HG03159 (cell line): Measurements from ENCODE around the gene ACKR2.

Source experiments
- ATAC-seq: cut with Tn5 transposase; IDR thresholded peaks from one replicate; pipeline ENCODE4 v1.9.1; 2021; ENCODE audit warnings: mild to moderate bottlenecking, moderate library complexity; ENCODE audit not compliant: unreplicated experiment

Gene ACKR2

DNA sequence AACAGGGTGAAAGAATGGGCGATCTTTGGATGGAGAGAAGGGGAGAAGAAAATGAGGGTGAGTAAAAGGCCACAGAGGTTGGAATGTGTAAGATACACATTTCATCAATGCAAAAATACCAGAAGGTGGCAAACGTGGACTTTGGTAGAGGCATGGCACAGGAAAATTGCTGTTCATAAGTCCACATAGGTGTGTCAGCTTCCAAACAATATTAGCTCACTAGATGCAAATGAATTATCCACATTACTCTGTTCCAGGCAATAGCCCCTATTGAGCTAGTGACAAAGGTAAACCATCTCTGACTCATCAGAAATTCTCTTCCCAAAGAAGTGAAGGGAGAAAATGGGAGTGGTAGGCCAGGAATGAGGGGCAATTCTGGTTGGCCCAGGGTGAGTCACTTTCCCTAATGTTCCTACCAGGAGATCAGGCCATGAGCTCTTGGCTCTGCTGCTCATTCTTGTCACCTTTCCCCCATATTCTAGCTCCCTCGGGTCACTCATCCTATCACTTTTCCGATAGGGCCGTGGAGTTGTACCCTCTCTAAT lies 19.9 kb downstream of the ACKR2 start:
- no peak for ATAC-seq

DNA sequence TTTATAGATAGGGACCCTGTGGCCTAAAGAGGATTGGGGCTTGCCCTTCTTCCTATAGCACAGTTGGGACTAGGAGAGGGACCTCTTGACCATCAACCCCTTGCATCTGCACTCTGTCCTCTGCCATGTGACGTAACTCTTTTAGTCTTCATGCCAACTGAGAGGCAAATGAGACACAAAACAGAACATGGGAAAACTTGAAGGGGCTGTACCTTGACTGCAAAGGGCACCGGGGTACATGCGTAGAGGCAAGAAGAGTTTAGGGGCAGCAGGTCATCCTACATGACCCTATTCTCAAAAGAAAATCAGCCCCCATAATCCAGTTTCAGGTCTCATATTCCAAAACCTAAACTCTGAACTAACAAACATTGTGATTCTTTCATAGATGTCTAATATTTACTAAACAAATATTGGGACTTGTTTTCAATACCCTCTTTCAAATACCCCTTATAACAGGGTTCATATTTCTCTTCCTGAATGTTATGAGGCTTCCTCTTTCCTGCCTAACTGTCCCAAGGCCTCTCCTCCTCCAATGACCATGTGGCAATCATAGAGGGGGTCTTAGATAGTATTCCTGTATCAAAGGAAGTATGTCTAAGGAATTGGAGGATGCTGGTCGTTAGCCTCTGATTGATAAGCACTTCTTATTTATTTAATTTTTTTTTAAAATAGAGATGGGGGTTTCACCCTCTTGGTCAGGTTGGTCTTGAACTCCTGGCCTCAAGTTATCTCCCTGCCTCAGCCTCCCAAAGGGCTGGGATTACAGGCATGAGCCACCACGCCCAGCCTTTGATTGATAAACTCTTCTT lies 20.6 kb downstream of the ACKR2 start:
- no peak for ATAC-seq

DNA sequence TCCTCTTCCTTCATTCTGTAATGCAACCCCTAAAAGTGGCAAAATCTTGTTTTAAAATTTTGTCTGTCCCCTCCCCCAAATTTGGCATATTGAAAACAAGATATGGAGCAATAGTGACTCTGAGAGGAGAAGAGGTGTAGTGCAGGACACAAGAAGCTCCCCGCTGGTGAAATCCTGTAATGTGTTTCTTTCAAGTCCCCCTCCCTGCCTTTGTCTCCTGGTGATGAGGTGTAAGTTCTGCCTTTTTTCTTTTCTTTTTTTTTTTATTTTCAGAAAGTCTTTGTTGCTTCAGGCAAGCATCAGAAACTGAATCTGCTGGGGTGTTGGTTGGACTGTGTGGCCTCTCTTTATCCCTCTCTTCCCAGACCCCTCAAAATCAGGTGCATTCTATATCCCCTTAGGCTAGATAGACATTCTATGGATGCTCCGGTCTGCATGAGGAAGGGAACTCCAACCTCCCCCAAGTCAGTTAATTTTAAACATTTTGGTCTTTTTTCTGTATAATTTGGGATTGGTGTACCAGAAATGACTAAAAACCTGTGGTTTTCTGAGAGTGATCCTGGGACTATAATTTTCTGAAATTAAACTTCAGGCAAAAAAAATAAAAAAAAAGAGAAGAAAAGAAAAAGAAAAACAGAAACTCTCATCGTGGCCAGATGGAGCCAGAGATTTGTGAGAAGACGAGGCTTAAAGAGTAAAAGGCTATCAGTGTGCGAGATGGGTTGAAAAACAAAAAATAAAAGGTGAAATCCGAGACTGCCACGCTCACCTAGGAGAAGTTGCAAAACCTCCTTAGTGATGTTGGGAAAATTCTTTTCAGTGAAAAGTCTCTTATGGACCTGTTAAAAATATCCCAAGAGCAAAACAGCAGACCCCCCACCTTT lies 21.4 kb downstream of the ACKR2 start:
- no peak for ATAC-seq

GRCh38 chr3:42831321-42831713 lies 22.1 kb downstream of the ACKR2 start:
- peak; percentile 53 for ATAC-seq

GRCh38 chr3:42836150-42837123 lies 27.2 kb downstream of the ACKR2 start:
- no peak for ATAC-seq

- no peak for ATAC-seq
These were observed 29.3 kb downstream of the ACKR2 start for GRCh38 chr3:42838571-42838970.

GRCh38 chr3:42839616-42840015 lies 30.4 kb downstream of the ACKR2 start:
- ATAC-seq, result peak; percentile 96

GRCh38 chr3:42841332-42841731 lies 32.1 kb downstream of the ACKR2 start:
- no peak for ATAC-seq

GRCh38 chr3:42843713-42844411 lies 34.6 kb downstream of the ACKR2 start:
- ATAC-seq, result no peak

GRCh38 chr3:42844412-42844713 lies 35.1 kb downstream of the ACKR2 start:
- ATAC-seq, result no peak

- ATAC-seq, result no peak
These were observed 35.6 kb downstream of the ACKR2 start for GRCh38 chr3:42844815-42845214.

DNA sequence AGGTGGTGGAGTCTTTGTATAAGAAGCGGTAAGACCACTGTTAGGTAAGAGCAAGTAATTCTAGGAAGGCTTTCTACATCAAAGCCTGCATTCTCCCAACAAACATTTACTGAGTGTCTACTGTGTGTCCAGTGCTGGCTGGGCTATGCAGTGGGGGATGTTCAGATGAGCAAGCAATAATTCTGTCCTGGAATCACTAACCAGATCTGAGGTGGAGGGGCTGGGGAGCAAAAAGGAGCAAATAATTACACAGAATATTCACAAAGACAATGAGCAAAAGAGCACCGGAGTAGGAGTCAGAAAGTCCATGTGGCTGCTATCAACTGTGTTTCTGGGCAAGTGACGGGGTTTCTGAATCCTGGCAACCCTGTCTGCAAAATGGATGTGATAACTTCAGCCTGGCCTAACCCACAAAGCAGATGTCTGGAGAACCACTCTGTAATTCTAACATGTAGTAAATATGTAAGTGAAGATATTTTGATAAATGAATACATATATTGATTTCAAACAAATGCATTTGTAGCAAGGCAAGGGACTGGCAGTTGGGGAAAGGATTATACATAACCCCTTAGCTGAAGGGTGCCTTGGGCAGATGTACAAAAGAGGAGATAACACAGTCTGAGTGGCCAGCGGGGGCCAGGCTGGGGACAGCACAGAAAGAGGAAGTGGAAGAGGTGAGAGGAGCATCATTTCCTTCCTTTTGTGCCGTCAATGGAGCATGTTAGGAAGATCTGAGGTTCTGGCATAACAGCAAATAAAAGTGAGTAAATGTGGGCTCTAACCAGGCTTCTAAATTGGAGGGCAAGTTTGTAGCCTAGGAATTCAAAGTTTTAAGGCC lies 37.7 kb downstream of the ACKR2 start:
- peak; percentile 74 for ATAC-seq

GRCh38 chr3:42847731-42848130 lies 38.5 kb downstream of the ACKR2 start:
- no peak for ATAC-seq

GRCh38 chr3:42849017-42849416 lies 39.8 kb downstream of the ACKR2 start:
- ATAC-seq, result no peak

- no peak for ATAC-seq
These were observed 41.0 kb downstream of the ACKR2 start for GRCh38 chr3:42850263-42850662.

GRCh38 chr3:42851228-42851834 lies 42.1 kb downstream of the ACKR2 start:
- no peak for ATAC-seq

DNA sequence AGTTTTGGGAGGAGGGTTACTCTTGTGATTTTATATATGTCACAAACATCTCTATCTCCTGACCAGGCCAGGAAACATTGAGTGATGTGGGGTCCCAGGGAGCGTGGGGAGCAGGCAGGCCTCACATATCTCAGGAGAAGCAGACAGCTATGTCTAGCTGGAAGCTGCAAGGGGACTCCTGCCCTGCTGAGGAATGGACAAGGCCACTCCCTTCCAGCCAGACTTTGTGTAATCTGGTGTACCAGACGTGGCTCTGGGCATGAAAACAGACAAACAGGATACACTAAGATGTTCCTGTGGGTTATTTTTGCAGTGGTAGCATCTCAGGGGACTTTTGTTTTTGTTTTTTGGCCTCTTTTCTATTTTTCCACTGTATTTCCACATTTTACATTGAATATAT lies 43.2 kb downstream of the ACKR2 start:
- no peak for ATAC-seq

DNA sequence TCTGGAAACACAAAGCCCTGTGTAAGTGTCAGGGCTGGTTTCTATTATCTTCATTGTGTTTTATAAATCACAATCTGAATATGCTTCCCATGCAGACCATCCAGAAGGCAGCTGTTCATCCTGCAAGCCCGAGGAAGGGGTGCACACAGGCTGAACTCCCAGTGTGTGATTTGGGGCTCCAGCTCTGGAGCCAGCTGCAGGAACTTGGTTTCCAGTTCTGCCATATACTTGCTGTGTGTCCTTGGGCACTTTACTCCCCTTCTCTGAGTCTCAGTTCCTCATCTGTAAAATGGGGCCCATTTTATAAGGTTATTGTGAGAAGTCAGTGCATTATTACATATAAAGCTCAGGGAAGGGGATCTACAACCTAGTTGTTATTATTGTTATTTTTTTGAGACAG lies 43.8 kb downstream of the ACKR2 start:
- ATAC-seq, result no peak

GRCh38 chr3:42853739-42854302 lies 44.6 kb downstream of the ACKR2 start:
- no peak for ATAC-seq
